HG03175 (cell line): Measurements from ENCODE around the gene ZRSR2.
"Not testable (repeated sequence)": the region's sequence is repeated elsewhere in the genome, so short reads cannot be mapped to it uniquely, and the experiment has no call there.

Source experiments
- ATAC-seq: cut with Tn5 transposase; IDR thresholded peaks from one replicate; pipeline ENCODE4 v1.9.1; 2021; ENCODE audit warnings: mild to moderate bottlenecking, moderate library complexity; ENCODE audit not compliant: unreplicated experiment

Gene ZRSR2

GRCh38 chrX:15797707-15798106 is 7.4 kb downstream of the ZRSR2 start:
- no peak for ATAC-seq

GRCh38 chrX:15804563-15804962 is 14.3 kb downstream of the ZRSR2 start:
- ATAC-seq, result no peak

GRCh38 chrX:15808254-15808653 is 18.0 kb downstream of the ZRSR2 start:
- ATAC-seq, result no peak

- ATAC-seq, result no peak
Measured at GRCh38 chrX:15812192-15812938, 22.1 kb downstream of the ZRSR2 start.

DNA sequence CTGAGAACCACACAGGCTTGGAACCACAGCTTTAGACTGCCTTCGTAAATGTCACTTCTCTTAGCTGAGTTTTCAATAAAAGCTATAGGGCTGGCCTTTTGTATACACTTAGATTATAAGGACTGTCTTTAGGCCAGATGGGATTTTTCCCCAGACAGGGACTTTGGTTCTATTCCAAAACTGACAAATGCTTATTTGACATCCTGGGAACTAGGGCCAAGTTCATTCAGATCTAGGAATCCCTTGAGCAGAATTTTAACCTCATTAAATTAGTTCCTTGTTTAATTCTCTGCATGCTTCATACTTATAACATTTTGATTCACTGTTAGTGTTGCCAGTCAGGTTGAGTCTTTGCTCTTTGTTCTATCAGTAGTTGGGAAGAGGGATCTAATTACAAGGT is 23.1 kb downstream of the ZRSR2 start:
- no peak for ATAC-seq

DNA sequence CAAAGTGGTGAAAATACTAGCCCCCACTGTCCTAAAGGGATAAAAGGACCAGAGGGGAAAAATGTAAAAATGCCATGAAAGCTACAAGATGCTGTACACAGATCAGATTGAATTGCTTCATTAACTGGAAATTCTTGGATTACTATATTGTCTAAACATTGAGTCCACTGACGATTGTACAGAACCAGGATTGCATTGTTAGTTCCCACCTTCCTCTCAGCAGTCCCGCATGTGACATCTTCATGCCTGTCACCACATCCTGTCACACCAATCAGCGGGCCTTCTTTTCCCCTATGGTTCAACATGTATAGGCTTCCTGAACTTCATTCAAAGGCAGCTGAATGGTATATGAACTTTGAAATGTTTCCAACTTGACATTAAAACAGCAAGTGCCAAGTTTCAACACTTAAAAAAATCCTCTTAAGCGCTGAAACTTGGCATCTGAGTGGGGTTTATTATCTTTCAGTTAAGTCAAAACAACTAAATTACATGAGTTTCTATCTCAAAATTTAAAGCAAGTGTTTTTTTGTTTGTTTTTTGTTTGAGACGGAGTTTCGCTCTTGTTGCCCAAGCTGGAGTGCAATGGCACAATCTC is 24.6 kb downstream of the ZRSR2 start:
- no peak for ATAC-seq

DNA sequence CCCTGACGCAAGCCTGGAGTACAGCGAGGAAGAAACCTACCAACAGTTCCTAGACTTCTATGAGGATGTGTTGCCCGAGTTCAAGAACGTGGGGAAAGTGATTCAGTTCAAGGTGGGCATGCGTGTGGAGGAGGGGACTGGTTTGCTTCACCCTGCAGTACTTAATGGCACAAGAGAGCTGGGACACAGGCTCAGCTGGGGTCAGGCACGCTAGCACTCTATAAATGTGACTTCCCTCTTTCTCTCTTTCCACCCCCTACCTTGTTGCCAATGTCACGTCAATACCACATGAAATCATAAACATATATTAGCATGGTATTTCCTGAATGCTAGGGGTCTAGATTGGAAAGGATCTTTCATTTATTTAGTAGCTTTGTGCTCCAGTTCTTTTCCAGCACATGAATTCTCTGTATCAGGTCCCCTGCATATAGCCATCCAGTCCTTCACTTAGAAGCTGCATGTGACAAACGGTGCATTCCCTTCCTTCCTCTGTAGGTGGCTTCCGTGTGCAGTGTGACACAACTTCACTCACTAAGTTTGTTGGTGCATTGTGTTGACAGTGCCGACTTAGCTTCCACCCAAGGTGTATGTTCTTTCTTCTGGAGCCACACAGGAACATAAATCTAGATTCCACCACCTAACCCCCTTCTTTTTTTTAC is 25.6 kb downstream of the ZRSR2 start:
- ATAC-seq, result peak; percentile 56

- no peak for ATAC-seq
Measured at GRCh38 chrX:15816438-15816809, 26.1 kb downstream of the ZRSR2 start.

GRCh38 chrX:15816886-15817285 is 26.6 kb downstream of the ZRSR2 start:
- no peak for ATAC-seq

- ATAC-seq, result no peak
Measured at GRCh38 chrX:15820106-15821073, 30.1 kb downstream of the ZRSR2 start.

DNA sequence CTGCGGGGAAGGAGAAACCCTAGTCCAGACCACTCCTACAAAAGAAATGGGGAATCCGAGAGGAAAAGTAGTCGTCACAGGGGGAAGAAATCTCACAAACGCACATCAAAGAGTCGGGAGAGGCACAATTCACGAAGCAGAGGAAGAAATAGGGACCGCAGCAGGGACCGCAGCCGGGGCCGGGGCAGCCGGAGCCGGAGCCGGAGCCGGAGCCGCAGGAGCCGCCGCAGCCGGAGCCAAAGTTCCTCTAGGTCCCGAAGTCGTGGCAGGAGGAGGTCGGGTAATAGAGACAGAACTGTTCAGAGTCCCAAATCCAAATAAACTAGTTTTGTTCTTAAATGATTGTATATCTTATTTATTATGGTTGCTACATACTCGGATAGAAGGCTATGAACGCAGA is 32.6 kb downstream of the ZRSR2 start:
- no peak for ATAC-seq

DNA sequence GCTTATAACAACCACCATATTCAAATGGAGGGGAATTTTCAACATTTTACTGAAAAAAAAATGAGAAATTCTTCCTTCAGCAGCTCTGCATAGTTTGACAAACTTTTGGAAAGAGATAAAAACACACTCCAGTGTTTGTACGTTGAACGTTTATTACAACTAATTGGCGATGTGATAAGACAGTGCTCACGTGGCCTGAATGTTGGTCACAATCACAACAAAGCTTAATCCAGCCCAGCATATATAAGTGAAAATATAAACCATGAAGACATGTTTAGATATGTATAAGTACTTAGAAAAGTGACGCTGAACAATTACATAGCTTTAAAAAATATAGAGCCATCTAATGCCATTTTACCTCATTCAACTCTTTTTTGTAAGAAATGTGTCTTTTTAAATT is 35.7 kb downstream of the ZRSR2 start:
- ATAC-seq, result no peak

- ATAC-seq, result no peak
Measured at GRCh38 chrX:15829217-15829616, 38.9 kb downstream of the ZRSR2 start.

- ATAC-seq, result not testable (repeated sequence)
Measured at GRCh38 chrX:15831347-15831746, 41.1 kb downstream of the ZRSR2 start.

DNA sequence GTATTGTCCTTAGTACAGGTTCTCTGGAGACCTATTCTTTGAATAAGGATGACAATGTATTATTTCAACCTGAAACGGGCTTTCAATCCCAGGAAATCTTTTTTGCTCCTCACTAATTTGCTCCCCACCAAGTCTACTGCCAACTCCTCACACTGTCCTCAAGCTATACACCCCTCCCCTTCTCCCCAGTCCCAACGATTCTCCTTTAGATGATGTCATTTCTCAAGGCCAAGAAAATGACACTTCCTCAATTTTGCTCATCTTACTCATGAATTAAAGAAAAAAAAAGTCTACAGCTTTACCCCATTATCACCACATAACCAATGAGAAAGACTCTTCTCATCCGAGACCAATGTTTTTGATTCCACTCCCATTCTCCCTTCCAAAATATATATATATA is 43.8 kb downstream of the ZRSR2 start:
- ATAC-seq, result no peak

DNA sequence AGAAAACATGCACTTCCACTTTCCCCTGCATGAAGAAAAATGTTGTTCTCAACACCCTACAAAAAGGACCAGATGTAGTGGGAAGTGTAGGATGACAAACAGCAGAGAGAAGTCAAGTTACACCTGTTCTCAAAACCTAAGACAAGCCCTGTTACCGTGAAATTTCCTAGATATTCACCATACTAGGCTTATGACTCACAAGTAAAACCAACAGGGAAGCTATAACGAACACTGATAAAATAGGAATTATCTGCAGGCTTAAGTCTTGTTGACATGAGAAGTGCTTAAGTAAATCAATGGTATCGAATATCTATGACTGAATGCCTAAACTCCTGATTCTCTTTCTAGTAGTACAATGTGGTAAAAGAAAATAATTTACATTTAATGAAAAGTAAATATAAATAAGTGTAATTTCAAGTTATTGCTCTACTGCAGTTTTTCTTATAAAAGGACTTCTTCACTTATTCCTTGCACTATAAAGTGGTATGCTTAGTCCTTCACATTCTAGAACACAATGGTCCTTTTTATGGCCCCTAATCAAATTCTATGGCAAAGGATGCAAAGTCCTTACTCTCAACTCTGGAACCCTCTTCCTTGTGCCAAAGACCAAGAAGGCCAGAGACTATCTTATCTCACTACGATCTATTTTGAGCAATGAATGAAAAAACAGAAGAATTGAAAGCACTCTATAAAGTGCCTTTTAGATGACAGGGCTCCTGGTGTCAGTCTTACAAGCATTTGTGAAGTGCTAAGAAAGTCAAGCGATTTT is 44.7 kb downstream of the ZRSR2 start:
- no peak for ATAC-seq

- ATAC-seq, result no peak
Measured at GRCh38 chrX:15838017-15838416, 47.7 kb downstream of the ZRSR2 start.

DNA sequence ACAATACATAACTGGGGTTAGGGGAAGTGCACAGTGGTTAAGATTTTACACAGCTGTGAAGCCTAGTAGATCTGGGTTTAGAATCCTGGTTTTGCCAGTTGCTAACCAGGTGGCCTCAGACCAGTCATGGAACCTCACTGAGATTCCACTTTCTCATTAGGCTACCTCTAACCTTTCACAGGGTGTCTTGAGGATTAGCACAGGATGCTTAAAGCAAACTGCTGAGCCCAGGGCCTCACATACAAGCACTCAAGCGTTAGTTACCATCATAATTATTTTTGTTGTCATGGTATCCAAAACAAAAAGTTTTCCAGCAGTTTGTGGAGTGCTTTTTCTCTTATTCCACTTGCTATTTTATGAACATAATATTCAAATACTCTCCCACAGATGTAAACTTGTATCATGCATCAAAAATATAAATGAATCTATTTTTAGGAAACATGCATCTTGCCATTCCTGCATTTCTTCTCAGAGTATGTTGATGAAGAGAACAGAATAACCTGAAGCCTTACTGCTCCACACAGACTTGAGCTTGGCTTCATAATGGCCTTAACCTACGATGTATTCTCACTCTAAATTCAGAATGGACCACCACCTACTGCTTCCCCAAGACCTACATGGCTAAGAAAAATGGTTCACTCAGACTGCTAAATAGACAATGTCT is 51.7 kb downstream of the ZRSR2 start:
- ATAC-seq, result no peak

DNA sequence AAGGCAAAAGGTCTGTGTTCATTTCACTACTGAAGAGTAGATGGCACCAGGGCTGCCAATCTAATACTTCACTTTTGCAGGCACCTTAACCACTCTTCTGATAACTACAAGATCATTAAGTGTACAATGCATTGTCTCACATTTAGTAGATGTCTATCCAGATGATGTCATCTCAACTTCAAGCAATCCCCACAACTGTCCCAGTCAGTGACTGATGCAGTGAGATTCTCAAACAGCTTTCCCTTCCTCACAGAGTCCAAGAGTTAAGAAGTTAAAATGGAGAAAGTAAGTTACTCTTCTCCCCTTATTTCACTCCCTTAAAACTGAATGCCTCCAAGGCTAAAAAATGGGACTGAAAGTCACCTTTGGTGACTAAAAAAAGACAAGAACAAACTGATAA is 53.7 kb downstream of the ZRSR2 start:
- no peak for ATAC-seq

DNA sequence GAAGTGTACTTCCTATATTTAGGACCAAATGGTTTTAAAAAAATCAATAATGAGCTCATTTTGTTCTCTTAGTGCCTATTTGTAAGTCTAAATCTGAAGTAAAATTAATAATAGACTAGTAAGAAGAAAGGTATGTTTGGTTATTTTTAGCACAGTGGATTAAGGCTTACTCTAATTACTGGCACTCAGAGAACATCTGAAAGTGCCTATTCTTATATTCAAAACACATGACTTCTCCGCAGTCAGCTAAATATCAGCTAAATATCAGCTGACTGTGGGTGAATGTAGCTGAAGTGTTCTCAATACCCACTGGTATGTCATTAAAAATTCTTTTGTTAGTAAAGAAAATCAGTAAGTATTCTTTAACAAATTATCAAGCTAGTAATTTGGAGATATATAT is 58.3 kb downstream of the ZRSR2 start:
- ATAC-seq, result no peak
